T-cell (primary cell): ENCODE results near the gene RUSF1. TPM values are rescaled to one million over a fixed set of nuclear protein-coding genes. Genes with fewer than 3 reads are reported as not detected.

Experiments
- ATAC-seq, 4 experiments: fragments of 200-7000 bp in 3 of 4; fragments of 150-1000 bp in 1 of 4; cut with Tn5 transposase; replicated peaks in 1 of 4; 1 replicate in 3 of 4; 2 replicates in 1 of 4; pipeline ENCODE4 v1.10.0; 2021; ENCODE audit warnings: moderate library complexity in 3 of 4, mild to moderate bottlenecking in 2 of 4, moderate number of reproducible peaks in 1 of 4
- CTCF ChIA-PET, 2 donors: fragments of 300-600 bp; sonication (Branson Sonifier 250); formaldehyde crosslinking; loops; one replicate each; lab custom pipeline; 2022; ENCODE audit warnings: antibody characterized with exemption in 2 of 2; lab: Charles Lee
- POLR2A ChIA-PET, 2 donors: fragments of 300-600 bp; sonication (Branson Sonifier 250); formaldehyde crosslinking; loops; one replicate each; lab custom pipeline; 2022; ENCODE audit warnings: antibody characterized with exemption in 2 of 2; lab: Charles Lee
- DNase-seq, 35 experiments: peaks; one replicate each; pipeline versions ENCODE4 v3.0.0 to v3.0.0-alpha.2; 2013 to 2023
- H3K27ac ChIP-seq: one replicate; pipeline ENCODE4 v1.5.1; 2013; ENCODE audit warnings: low read length
- H3K27me3 ChIP-seq, 2 experiments: replicated peaks in 1 of 2; 1 replicate in 1 of 2; 2 replicates in 1 of 2; pipeline versions ENCODE4 v1.6.1 to v1.7.0; 2013; ENCODE audit warnings: low read length in 1 of 2, mixed read lengths in 1 of 2; ENCODE audit not compliant: control insufficient read depth in 2 of 2, insufficient read depth in 2 of 2; ENCODE audit errors: extremely low read depth in 1 of 2
- H3K36me3 ChIP-seq, 2 donors: 1 replicate in 1 of 2; 2 replicates in 1 of 2; pipeline versions ENCODE4 v1.6.1 to v1.7.0; 2013; ENCODE audit warnings: low read length in 1 of 2; ENCODE audit not compliant: control insufficient read depth in 2 of 2, insufficient read depth in 1 of 2; ENCODE audit errors: extremely low read depth in 1 of 2
- H3K4me1 ChIP-seq, 2 experiments: 1 replicate in 1 of 2; 2 replicates in 1 of 2; pipeline versions ENCODE4 v1.6.1 to v1.7.0; 2013; ENCODE audit warnings: low read length in 2 of 2, mixed read lengths in 1 of 2; ENCODE audit not compliant: insufficient read depth in 2 of 2, control insufficient read depth in 1 of 2; ENCODE audit errors: extremely low read depth in 1 of 2
- H3K4me3 ChIP-seq, 2 donors: 1 replicate in 1 of 2; 2 replicates in 1 of 2; pipeline versions ENCODE4 v1.5.1 to v1.7.0; 2013; ENCODE audit warnings: mild to moderate bottlenecking in 2 of 2, low read length in 1 of 2, moderate library complexity in 1 of 2; ENCODE audit not compliant: control insufficient read depth in 1 of 2; ENCODE audit errors: extremely low read depth in 1 of 2
- H3K9me3 ChIP-seq: 2 replicates; pipeline ENCODE4 v1.7.0; 2013
- H3K27ac Mint-ChIP-seq, 2 donors: one replicate each; pipeline ENCODE4 v1.8.0; 2020 to 2021; ENCODE audit warnings: mild to moderate bottlenecking in 2 of 2, mixed read lengths in 2 of 2
- H3K27me3 Mint-ChIP-seq, 2 donors: one replicate each; pipeline ENCODE4 v1.8.0; 2021 to 2022; ENCODE audit warnings: mixed read lengths in 2 of 2
- H3K36me3 Mint-ChIP-seq: one replicate; pipeline ENCODE4 v1.8.0; 2021; ENCODE audit warnings: mixed read lengths
- H3K4me1 Mint-ChIP-seq, 3 donors: one replicate each; pipeline ENCODE4 v1.8.0; 2020 to 2022; ENCODE audit warnings: mixed read lengths in 3 of 3, mild to moderate bottlenecking in 1 of 3
- H3K4me3 Mint-ChIP-seq, 3 donors: one replicate each; pipeline ENCODE4 v1.8.0; 2020 to 2022; ENCODE audit warnings: mild to moderate bottlenecking in 3 of 3, mixed read lengths in 3 of 3, moderate library complexity in 3 of 3
- H3K9me3 Mint-ChIP-seq, 3 donors: one replicate each; pipeline ENCODE4 v1.8.0; 2020 to 2022; ENCODE audit warnings: mixed read lengths in 3 of 3
- WGBS: methylation state at CpG from one replicate; pipeline ENCODE4 v1.1.5; 2013; ENCODE audit warnings: missing lambda C conversion rate; ENCODE audit not compliant: insufficient coverage; 5-methylcytosine and 5-hydroxymethylcytosine counted together
- total RNA-seq, 35 experiments: library from RNA in 6 of 35; stranded (reverse) in 6 of 35; fragments of 120-200 nt in 1 of 35; gene quantifications; one replicate each; pipeline versions ENCODE4 v1.2.1 to v1.2.4 and lab custom pipeline; 2013 to 2026

Gene RUSF1
- total RNA-seq, 5 donors from 2014 or later (not counting 1 experiment from before 2014, with no cell fraction given): 65.4 to 125 (median 107) TPM

GRCh38 chr16:31466381-31466841, 41.8 kb downstream of the RUSF1 start:
- H3K4me1 ChIP-seq: peaks cover 0 to 11% of the 10 kb centered on the region in 2 experiments
- H3K27ac ChIP-seq: no peak overlapping the region
- CTCF ChIA-PET: no interaction called here
- no peaks in the 10 kb centered on the region for H3K9me3 ChIP-seq
- no peak for ATAC-seq
- DNase-seq: no peak
- Mint-ChIP-seq H3K36me3 (peaks cover 21% of the 10 kb centered on the region), H3K27me3 (peaks cover 0 to 5% of the 10 kb centered on the region in 2 donors), H3K4me3 (no peak overlapping the region), H3K9me3 (no peaks in the 10 kb centered on the region), H3K4me1 (peaks cover 8 to 14% (median 12%) of the 10 kb centered on the region in 3 donors), H3K27ac (no peak overlapping the region)
- WGBS: 93% methylated on average over 17 of the region's 18 CpGs
- peaks cover 6 to 42% of the 10 kb centered on the region in 2 donors for H3K36me3 ChIP-seq
- H3K27me3 ChIP-seq: peaks cover 0 to 6% of the 10 kb centered on the region in 2 experiments
- H3K4me3 ChIP-seq: no peak overlapping the region
- POLR2A ChIA-PET: no interaction called here

DNA sequence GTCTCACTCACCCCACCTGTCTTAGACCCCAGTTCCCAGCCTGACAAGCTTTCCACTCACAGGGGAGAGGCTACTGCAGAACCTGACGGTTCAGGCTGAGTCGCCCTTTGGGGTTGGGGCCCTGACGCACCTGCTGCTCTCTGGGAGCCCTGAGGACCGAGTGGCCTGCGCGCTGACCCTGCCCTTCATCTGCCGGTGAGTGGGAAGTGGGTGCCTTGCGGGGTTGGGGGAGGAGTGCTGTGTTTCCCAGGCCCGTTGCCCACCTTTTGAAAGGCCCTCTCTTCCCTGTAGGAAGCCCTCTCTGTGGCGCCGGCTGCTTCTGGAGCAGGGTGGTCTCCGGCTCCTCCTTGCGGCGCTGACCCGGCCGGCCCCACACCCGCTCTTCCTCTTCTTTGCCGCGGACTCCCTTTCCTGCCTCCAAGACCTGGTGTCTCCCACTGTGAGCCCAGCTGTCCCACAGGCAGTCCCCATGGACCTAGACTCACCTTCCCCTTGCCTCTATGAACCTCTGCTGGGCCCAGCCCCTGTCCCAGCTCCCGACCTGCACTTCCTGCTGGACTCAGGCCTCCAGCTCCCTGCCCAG, 42.3 kb downstream of the RUSF1 start:
- no peak for ATAC-seq
- H3K4me3 Mint-ChIP-seq: no peak overlapping the region
- no peak overlapping the region for H3K27ac Mint-ChIP-seq
- DNase-seq: no peak
- no peaks in the 10 kb centered on the region for H3K27me3 Mint-ChIP-seq
- H3K36me3 Mint-ChIP-seq: peaks cover 21% of the 10 kb centered on the region
- CTCF ChIA-PET: no interaction called here
- H3K4me1 ChIP-seq: peaks cover 0 to 14% of the 10 kb centered on the region in 2 experiments
- H3K36me3 ChIP-seq: peaks cover 6 to 42% of the 10 kb centered on the region in 2 donors
- no peaks in the 10 kb centered on the region for H3K9me3 Mint-ChIP-seq
- H3K27ac ChIP-seq: no peak overlapping the region
- no peaks in the 10 kb centered on the region for H3K9me3 ChIP-seq
- POLR2A ChIA-PET: no interaction called here
- no peak overlapping the region for H3K4me3 ChIP-seq
- WGBS: 92% methylated on average over 12 of the region's 20 CpGs
- peaks cover 13 to 17% (median 17%) of the 10 kb centered on the region in 3 donors for H3K4me1 Mint-ChIP-seq
- H3K27me3 ChIP-seq: peaks cover 0 to 1% of the 10 kb centered on the region in 2 experiments

DNA sequence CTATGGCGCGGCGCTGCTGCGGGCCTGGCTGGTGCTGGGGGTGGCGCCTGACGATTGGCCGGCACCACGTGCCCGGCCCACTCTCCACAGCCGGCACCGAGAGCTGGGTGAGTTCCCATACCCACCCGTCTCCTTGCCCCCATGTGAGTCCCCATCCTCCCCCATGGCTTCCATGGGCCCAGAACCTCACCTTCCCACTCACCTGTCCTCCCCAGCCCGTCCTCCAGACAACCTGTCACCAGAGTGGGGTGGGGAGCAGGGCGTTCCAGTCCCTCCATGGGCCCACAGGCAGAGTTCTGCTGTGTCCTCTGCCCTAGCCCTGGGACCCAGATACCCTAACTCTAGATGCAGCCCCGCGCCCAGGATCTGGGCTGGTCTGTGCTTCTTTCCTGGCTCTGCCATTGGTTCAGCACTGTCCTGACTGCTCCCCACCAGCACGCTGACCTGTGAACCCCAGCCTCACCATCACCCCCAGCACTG, 43.4 kb downstream of the RUSF1 start:
- Histone ChIP-seq H3K27me3 (no peaks in the 10 kb centered on the region), H3K4me1 (peaks cover 8 to 23% of the 10 kb centered on the region in 2 experiments), H3K4me3 (no peak overlapping the region), H3K36me3 (peaks cover 6 to 42% of the 10 kb centered on the region in 2 donors), H3K27ac (no peak overlapping the region), H3K9me3 (no peaks in the 10 kb centered on the region)
- Mint-ChIP-seq H3K4me1 (peaks cover 24 to 26% (median 26%) of the 10 kb centered on the region in 3 donors), H3K36me3 (peaks cover 21% of the 10 kb centered on the region), H3K27me3 (no peaks in the 10 kb centered on the region), H3K9me3 (no peaks in the 10 kb centered on the region), H3K4me3 (no peak overlapping the region), H3K27ac (no peak overlapping the region)
- ATAC-seq: no peak
- CTCF ChIA-PET: no interaction called here
- DNase-seq: no peak
- POLR2A ChIA-PET: no interaction called here
- 95% methylated on average over 16 of the region's 17 CpGs for WGBS

DNA sequence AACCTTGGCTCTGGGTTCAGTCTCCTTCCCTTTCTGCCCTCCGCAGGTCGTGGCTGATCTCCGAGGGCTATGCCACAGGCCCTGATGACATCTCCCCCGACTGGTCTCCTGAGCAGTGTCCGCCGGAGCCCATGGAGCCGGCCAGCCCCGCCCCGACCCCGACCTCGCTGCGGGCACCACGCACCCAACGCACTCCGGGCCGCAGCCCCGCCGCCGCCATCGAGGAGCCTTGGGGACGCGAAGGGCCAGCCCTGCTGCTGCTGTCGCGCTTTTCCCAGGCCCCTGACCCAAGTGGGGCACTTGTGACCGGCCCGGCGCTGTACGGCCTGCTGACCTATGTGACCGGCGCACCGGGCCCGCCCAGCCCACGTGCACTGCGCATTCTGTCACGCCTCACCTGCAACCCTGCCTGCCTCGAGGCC, 43.8 kb downstream of the RUSF1 start:
- POLR2A ChIA-PET: interaction anchor here in 1 of 2 donors (0.6 kb wide), 2 partner anchors 230 to 322 kb away, joined by 9 to 17 read pairs; no protein-coding TSS in a partner anchor
- H3K4me1 ChIP-seq: peaks cover 8 to 23% of the 10 kb centered on the region in 2 experiments
- no peaks in the 10 kb centered on the region for H3K27me3 Mint-ChIP-seq
- 98% methylated on average over 36 of the region's 36 CpGs for WGBS
- ATAC-seq (no peak), DNase-seq (no peak)
- H3K4me3 Mint-ChIP-seq: no peak overlapping the region
- H3K4me1 Mint-ChIP-seq: peaks cover 25 to 27% (median 27%) of the 10 kb centered on the region in 3 donors
- H3K27ac Mint-ChIP-seq: no peak overlapping the region
- peaks cover 6 to 42% of the 10 kb centered on the region in 2 donors for H3K36me3 ChIP-seq
- peaks cover 21% of the 10 kb centered on the region for H3K36me3 Mint-ChIP-seq
- no peak overlapping the region for H3K27ac ChIP-seq
- no peak overlapping the region for H3K4me3 ChIP-seq
- no peaks in the 10 kb centered on the region for H3K9me3 Mint-ChIP-seq
- H3K27me3 ChIP-seq: no peaks in the 10 kb centered on the region
- CTCF ChIA-PET: interaction anchor here in 1 of 2 donors (0.7 kb wide), 1 partner anchor 61 kb away, joined by 5 read pairs; no protein-coding TSS in a partner anchor
- no peaks in the 10 kb centered on the region for H3K9me3 ChIP-seq

DNA sequence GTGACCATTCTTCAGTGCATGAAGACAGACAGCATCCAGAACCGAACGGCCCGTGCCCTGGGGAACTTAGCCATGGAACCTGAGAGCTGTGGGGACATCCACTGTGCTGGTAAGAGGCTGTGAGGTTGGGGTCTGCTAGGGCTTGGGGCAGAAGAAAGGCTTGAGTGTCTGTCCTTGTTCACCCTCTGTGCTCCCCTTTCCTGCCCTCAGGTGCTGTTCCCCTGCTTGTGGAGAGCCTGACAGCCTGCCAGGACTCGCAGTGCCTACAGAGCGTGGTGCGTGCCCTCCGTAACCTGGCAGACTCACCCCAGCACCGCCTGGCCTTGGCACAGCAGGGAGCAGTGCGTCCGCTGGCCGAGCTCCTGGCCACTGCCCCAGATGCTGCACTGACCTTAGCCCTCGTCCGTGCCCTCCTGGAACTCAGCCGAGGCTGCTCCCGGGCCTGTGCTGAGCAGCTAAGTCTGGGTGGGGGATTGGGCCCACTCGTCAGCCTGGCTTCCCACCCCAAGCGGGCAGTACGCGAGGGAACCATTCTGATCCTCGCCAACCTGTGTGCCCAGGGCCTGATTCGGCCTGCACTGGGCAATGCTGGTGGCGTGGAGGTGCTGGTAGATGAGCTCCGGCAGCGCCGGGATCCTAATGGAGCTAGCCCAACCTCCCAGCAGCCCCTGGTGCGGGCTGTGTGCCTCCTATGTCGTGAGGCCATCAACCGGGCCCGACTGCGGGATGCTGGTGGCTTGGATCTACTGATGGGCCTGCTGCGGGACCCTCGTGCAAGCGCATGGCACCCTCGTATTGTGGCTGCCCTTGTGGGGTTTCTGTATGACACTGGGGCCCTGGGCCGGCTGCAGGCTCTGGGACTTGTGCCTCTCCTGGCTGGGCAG, 46.0 kb downstream of the RUSF1 start:
- peaks cover 19% of the 10 kb centered on the region for H3K36me3 Mint-ChIP-seq
- ChIA-PET POLR2A (no interaction called here), CTCF (interaction anchor here in 1 of 2 donors (1.6 kb wide), 1 partner anchor 46 kb away, joined by 15 read pairs; the partner anchor contains the start of gene RUSF1)
- Histone ChIP-seq H3K4me1 (peaks cover 16 to 40% of the 10 kb centered on the region in 2 experiments), H3K4me3 (no peak overlapping the region), H3K9me3 (no peaks in the 10 kb centered on the region), H3K36me3 (peaks cover 6 to 42% of the 10 kb centered on the region in 2 donors), H3K27me3 (no peaks in the 10 kb centered on the region), H3K27ac (no peak overlapping the region)
- DNase-seq (no peak), ATAC-seq (no peak)
- no peaks in the 10 kb centered on the region for H3K27me3 Mint-ChIP-seq
- H3K4me1 Mint-ChIP-seq: peaks cover 30 to 32% (median 31%) of the 10 kb centered on the region in 3 donors
- no peaks in the 10 kb centered on the region for H3K9me3 Mint-ChIP-seq
- H3K27ac Mint-ChIP-seq: no peak overlapping the region
- WGBS: 95% methylated on average over 35 of the region's 35 CpGs
- H3K4me3 Mint-ChIP-seq: no peak overlapping the region
